ENCODE results near the gene AMZ2. TPM values are rescaled to one million over a fixed set of nuclear protein-coding genes. Genes with fewer than 3 reads are reported as not detected.

The AMZ2 gene
- total and polyA plus RNA-seq, 2 of the 8 experiments (the other 6 are each of a cell fraction or from before 2014, with no cell fraction given): 49.5 to 71.0 TPM

GRCh38 chr17:68288375-68288774, 40.5 kb downstream of the AMZ2 start:
- ChIA-PET CTCF (ENCODE audit: partially characterized antibody) (interaction anchor here (0.8 to 3.5 kb wide), 10 partner anchors 9 to 143 kb away, joined by 3 to 17 read pairs (median 4); no protein-coding TSS in a partner anchor), POLR2A (ENCODE audit: partially characterized antibody) (interaction anchor here (0.6 to 3.6 kb wide), 3 partner anchors 7 to 152 kb away, joined by 3 to 18 read pairs (median 5); no protein-coding TSS in a partner anchor)
- FAIRE-seq: no peak

More at GRCh38 chr17:68288375-68288774, 40.5 kb downstream of the AMZ2 start:
- no peaks in the 10 kb centered on the region for H3K9me3 ChIP-seq (ENCODE audit: insufficient read depth in 2 of 2, low read depth in 1 of 2, low read length in 1 of 2)
- H3K4me3 ChIP-seq (ENCODE audit: extremely low read depth in 1 of 4, insufficient read depth in 2 of 4, low read depth in 3 of 4, low read length in 4 of 4): no peak overlapping the region
- H2BK12ac ChIP-seq (ENCODE audit: low read depth, low read length): no peak overlapping the region
- H3K79me2 ChIP-seq (ENCODE audit: control insufficient read depth in 1 of 2, insufficient read depth in 2 of 2, low read length in 2 of 2): no peaks in the 10 kb centered on the region
- H2BK20ac ChIP-seq (ENCODE audit: low read length): no peak overlapping the region
- no peak overlapping the region for H4K91ac ChIP-seq (replicated peaks; ENCODE audit: insufficient read length, low read length)
- H4K8ac ChIP-seq (ENCODE audit: extremely low read depth, insufficient read depth, low read length): no peak overlapping the region
- no peak overlapping the region for H2AK5ac ChIP-seq (ENCODE audit: low read depth, low read length)
- no peak overlapping the region for H3K14ac ChIP-seq (ENCODE audit: insufficient read length)
- DNase-seq (ENCODE audit: low read depth in 1 of 2, low spot score in 2 of 2): no peak
- H3K56ac ChIP-seq (replicated peaks; ENCODE audit: insufficient read length, low read depth, low read length): no peak overlapping the region
- H2BK120ac ChIP-seq (replicated peaks; ENCODE audit: low read depth, low read length): no peak overlapping the region
- H3K4me2 ChIP-seq (ENCODE audit: insufficient read depth in 1 of 2, low read depth in 2 of 2, low read length in 2 of 2): no peak overlapping the region
- peaks cover 8 to 25% (median 23%) of the 10 kb centered on the region in 4 experiments for H3K27me3 ChIP-seq (replicated peaks in 1 of 4; ENCODE audit: control insufficient read depth in 3 of 4, extremely low read depth in 1 of 4, insufficient read depth in 3 of 4, low read length in 3 of 4)
- H3K36me3 ChIP-seq (ENCODE audit: control insufficient read depth in 2 of 4, insufficient read depth in 4 of 4, low read length in 3 of 4): no peaks in the 10 kb centered on the region
- no peak overlapping the region for H4K5ac ChIP-seq (ENCODE audit: insufficient read length, low read depth, low read length)
- H2BK5ac ChIP-seq (ENCODE audit: low read depth, low read length): no peak overlapping the region
- H3K18ac ChIP-seq (ENCODE audit: extremely low read depth, low read length): no peak overlapping the region
- TF ChIP-seq BCL11A (IDR thresholded peaks at IDR 0.05; ENCODE audit: low read depth in 2 of 2, low read length in 2 of 2): no peak
- TF ChIP-seq FOSL1 (IDR thresholded peaks at IDR 0.05; ENCODE audit: insufficient read depth, low read depth, low read length): no peak
- no peak for TF ChIP-seq TCF12 (IDR thresholded peaks at IDR 0.05; ENCODE audit: low read depth, low read length)
- no peak for TF ChIP-seq RXRA (IDR thresholded peaks at IDR 0.05; ENCODE audit: insufficient read depth, low read depth, low read length)
- no peak for TF ChIP-seq JUND (IDR thresholded peaks at IDR 0.05; ENCODE audit: low read length)
- TF ChIP-seq PHF8 (conservative IDR thresholded peaks at IDR 0.05; ENCODE audit: low read depth, low read length): no peak
- TF ChIP-seq EP300 (IDR thresholded peaks at IDR 0.05; ENCODE audit: borderline replicate concordance in 1 of 2, low read depth in 2 of 2, low read length in 2 of 2): no peak
- TF ChIP-seq CTBP2 (IDR thresholded peaks at IDR 0.05; ENCODE audit: borderline replicate concordance, insufficient read depth, insufficient read length, low read length): no peak
- TF ChIP-seq ATF3 (IDR thresholded peaks at IDR 0.05; ENCODE audit: insufficient read depth, low read depth, low read length): no peak
- TF ChIP-seq GTF2F1 (IDR thresholded peaks at IDR 0.05; ENCODE audit: borderline replicate concordance, low read depth, low read length): no peak
- TF ChIP-seq TAF7 (optimal IDR thresholded peaks at IDR 0.05; ENCODE audit: borderline replicate concordance, low read depth, low read length): no peak
- H3K27ac ChIP-seq (ENCODE audit: low read depth, low read length): no peak overlapping the region
- H3K79me1 ChIP-seq (ENCODE audit: low read depth, low read length): no peaks in the 10 kb centered on the region
- no peak overlapping the region for H3K4ac ChIP-seq (replicated peaks; ENCODE audit: insufficient read length, low read depth, low read length)
- no peak overlapping the region for H2BK15ac ChIP-seq (ENCODE audit: low read length)
- H2AFZ ChIP-seq (ENCODE audit: low read length): no peak overlapping the region
- H4K20me1 ChIP-seq (replicated peaks in 1 of 2; ENCODE audit: control insufficient read depth in 1 of 2, insufficient read depth in 2 of 2, low read length in 2 of 2): peaks cover 0 to 3% of the 10 kb centered on the region in 2 experiments
- 96% methylated on average over 5 of the region's 5 CpGs; no CpG with 5 or more reads in 1 of the 2 experiments for WGBS, 2 experiments (ENCODE audit: extremely low coverage in 1 of 2, insufficient coverage in 1 of 2, insufficient read length in 1 of 2, insufficient replicate concordance in 2 of 2, low coverage in 1 of 2, low lambda C conversion rate in 2 of 2, missing lambda C conversion rate in 1 of 2)
- H3K4me1 ChIP-seq (replicated peaks in 1 of 4; ENCODE audit: control insufficient read depth in 3 of 4, insufficient read depth in 4 of 4, low read length in 3 of 4): peaks cover 7 to 11% (median 10%) of the 10 kb centered on the region in 4 experiments; a peak in 6 of 7 replicates
- no peak overlapping the region for H3K23ac ChIP-seq (ENCODE audit: insufficient read length)
- peaks cover 22% of the 10 kb centered on the region for H3K23me2 ChIP-seq (ENCODE audit: low read depth, low read length)
- no peak overlapping the region for H3K9ac ChIP-seq (replicated peaks in 1 of 4; ENCODE audit: extremely low read depth in 1 of 4, low read depth in 3 of 4, low read length in 3 of 4)

Measured in H1 (cell line).